HepG2 (cell line): ENCODE data around the gene PDZD7. TPM values are rescaled to one million over a fixed set of nuclear protein-coding genes. Genes with fewer than 3 reads are reported as not detected.
A peak's percentile ranks its signal among the peaks of the same experiment; 100 is the strongest.

ENCODE experiments used
- ADNP ChIP-seq: sonication (generic); formaldehyde crosslinking; IDR thresholded peaks from 2 replicates; pipeline ENCODE4 v1.4.0; 2020; ENCODE audit warnings: missing genetic modification reagents
- AGO1 ChIP-seq: fragments of 200-400 bp; formaldehyde crosslinking; IDR thresholded peaks from 2 replicates; pipeline ENCODE4 v1.6.1; 2017; ENCODE audit warnings: mild to moderate bottlenecking, low read depth, low read length, moderate library complexity; ENCODE audit not compliant: poor library complexity, severe bottlenecking
- ARHGAP35 ChIP-seq: sonication (generic); formaldehyde crosslinking; IDR thresholded peaks from 2 replicates; pipeline ENCODE4 v1.9.0; 2022; ENCODE audit warnings: mild to moderate bottlenecking, inconsistent platforms, moderate library complexity, missing genetic modification reagents, borderline replicate concordance
- BRCA1 ChIP-seq: sonication (generic); formaldehyde crosslinking; IDR thresholded peaks from 2 replicates; pipeline ENCODE4 v1.4.0; 2020; ENCODE audit warnings: missing genetic modification reagents
- KLF9 ChIP-seq: IDR thresholded peaks from 2 replicates; pipeline ENCODE4 v1.6.1; 2016; ENCODE audit warnings: low read depth
- RBAK ChIP-seq: sonication (generic); formaldehyde crosslinking; IDR thresholded peaks from 2 replicates; pipeline ENCODE4 v1.5.1; 2020; ENCODE audit warnings: mild to moderate bottlenecking, missing genetic modification reagents
- SRSF9 ChIP-seq: fragments of 200-400 bp; formaldehyde crosslinking; IDR thresholded peaks from 2 replicates; pipeline ENCODE4 v1.6.1; 2018; ENCODE audit warnings: borderline replicate concordance, mild to moderate bottlenecking, low read depth, low read length; ENCODE audit not compliant: insufficient read depth, poor library complexity, severe bottlenecking
- TBP ChIP-seq: sonication (generic); formaldehyde crosslinking; IDR thresholded peaks from 2 replicates; pipeline ENCODE4 v1.5.0; 2020; ENCODE audit warnings: missing genetic modification reagents
- TCF7L2 ChIP-seq: IDR thresholded peaks from 2 replicates; pipeline ENCODE4 v1.6.1; 2011; ENCODE audit warnings: mild to moderate bottlenecking, low read depth, low read length, moderate library complexity
- YY1 ChIP-seq: IDR thresholded peaks from 2 replicates; pipeline ENCODE4 v1.6.1; 2011; ENCODE audit warnings: low read length, low read depth, moderate library complexity, mild to moderate bottlenecking; ENCODE audit not compliant: insufficient read depth, insufficient replicate concordance
- ZNF230 ChIP-seq: sonication (generic); formaldehyde crosslinking; IDR thresholded peaks from 2 replicates; pipeline ENCODE4 v1.4.0; 2020; ENCODE audit warnings: mild to moderate bottlenecking, missing genetic modification reagents
- ZNF501 ChIP-seq: sonication (generic); formaldehyde crosslinking; IDR thresholded peaks from 2 replicates; pipeline ENCODE4 v1.5.1; 2020; ENCODE audit warnings: mild to moderate bottlenecking, moderate library complexity, missing genetic modification reagents
- ZNF773 ChIP-seq: sonication (generic); formaldehyde crosslinking; IDR thresholded peaks from 2 replicates; pipeline ENCODE4 v1.4.0; 2020; ENCODE audit warnings: missing genetic modification reagents, borderline replicate concordance
- ZNF782 ChIP-seq: sonication (generic); formaldehyde crosslinking; IDR thresholded peaks from 2 replicates; pipeline ENCODE4 v1.4.0; 2020; ENCODE audit warnings: missing genetic modification reagents, mild to moderate bottlenecking, borderline replicate concordance
- ZSCAN31 ChIP-seq: sonication (generic); formaldehyde crosslinking; IDR thresholded peaks from 2 replicates; pipeline ENCODE4 v1.5.0; 2020; ENCODE audit warnings: low read depth, mild to moderate bottlenecking, missing genetic modification reagents
- polyA plus RNA-seq, 8 experiments: library from polyadenylated mRNA; depleted of rRNA in 3 of 8; stranded (reverse) in 7 of 8; unstranded in 1 of 8; fragments of >200 nt; fragmentation: Illumina TruSeq in 4 of 8; extraction: Trizol in 4 of 8; gene quantifications; 2 replicates each; pipeline versions ENCODE4 v1.2.1 to v1.2.3, GENCODE V29; 2011 to 2016; ENCODE audit warnings: low read depth in 4 of 8, missing spikeins in 1 of 8, mixed read lengths in 1 of 8; ENCODE audit not compliant: insufficient read depth in 1 of 8
- total RNA-seq, 5 experiments: library from RNA; depleted of rRNA; stranded (reverse); fragments of >200 nt; fragmentation: Illumina TruSeq; extraction: Trizol; gene quantifications; 2 replicates each; pipeline ENCODE4 v1.2.3, GENCODE V29; 2016; ENCODE audit warnings: low read depth in 1 of 5
- TF ChIP-seq, protein P1 (sequence below): sonication (generic); formaldehyde crosslinking; IDR thresholded peaks from 2 replicates; pipeline ENCODE4 v1.8.0; 2022; ENCODE audit warnings: missing genetic modification reagents, mild to moderate bottlenecking, inconsistent platforms, borderline replicate concordance
- TF ChIP-seq, protein P2 (sequence below): sonication (generic); formaldehyde crosslinking; IDR thresholded peaks from 2 replicates; pipeline ENCODE4 v1.4.0; 2020; ENCODE audit warnings: mild to moderate bottlenecking, missing genetic modification reagents
- TF ChIP-seq, protein P3 (sequence below): sonication (generic); formaldehyde crosslinking; IDR thresholded peaks from 2 replicates; pipeline ENCODE4 v1.4.0; 2020; ENCODE audit warnings: missing genetic modification reagents, mild to moderate bottlenecking, borderline replicate concordance
- TF ChIP-seq, protein P4 (sequence below): IDR thresholded peaks from 2 replicates; pipeline ENCODE4 v1.6.1; 2016; ENCODE audit warnings: low read depth, borderline replicate concordance
- TF ChIP-seq, protein P5 (sequence below): sonication (generic); formaldehyde crosslinking; IDR thresholded peaks from 2 replicates; pipeline ENCODE4 v1.8.0; 2022; ENCODE audit warnings: mild to moderate bottlenecking, missing genetic modification reagents, borderline replicate concordance

Gene PDZD7
- total and polyA plus RNA-seq, 2 of the 13 experiments (the other 11 are each of a cell fraction or from before 2014, with no cell fraction given) = 0.58 to 0.73 TPM

DNA sequence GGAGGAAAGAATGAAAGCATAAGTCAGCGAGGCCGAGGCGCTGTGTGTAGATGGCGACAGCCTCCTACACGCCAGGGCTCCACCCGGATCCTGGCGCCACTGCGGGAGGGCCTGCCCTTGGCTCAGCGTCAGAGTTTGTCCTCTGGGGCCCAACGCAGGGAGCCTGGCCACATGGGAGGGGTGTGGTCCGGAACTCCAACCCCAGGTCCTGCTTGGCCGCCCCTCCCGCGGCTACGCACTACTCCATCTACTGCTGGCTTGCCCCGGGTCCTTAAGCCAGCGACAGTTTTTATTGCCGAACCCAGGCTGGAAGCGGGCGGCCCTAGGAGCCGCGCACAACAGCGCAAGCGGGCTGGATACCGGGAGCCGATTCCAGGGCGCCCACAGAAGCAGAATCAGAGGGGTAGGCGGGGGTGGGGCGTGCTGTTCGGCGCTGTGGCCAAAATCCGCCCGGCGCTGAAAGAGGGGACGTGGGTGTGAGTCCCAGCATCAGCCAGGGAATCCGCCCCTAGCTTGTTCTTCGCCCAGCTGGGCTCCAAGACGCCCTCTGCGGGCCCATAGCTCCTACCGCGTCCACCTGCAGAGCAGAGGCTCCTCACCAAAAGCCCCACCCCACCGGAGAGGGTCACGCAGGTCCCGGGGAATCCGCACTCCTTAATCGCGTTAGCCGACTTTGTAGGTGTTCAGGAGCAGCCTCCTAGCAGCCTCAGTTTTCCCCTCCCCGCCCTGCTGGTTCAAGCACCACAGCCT is 35.4 kb upstream of the PDZD7 start (continued):
- TF ChIP-seq, protein P1, sequence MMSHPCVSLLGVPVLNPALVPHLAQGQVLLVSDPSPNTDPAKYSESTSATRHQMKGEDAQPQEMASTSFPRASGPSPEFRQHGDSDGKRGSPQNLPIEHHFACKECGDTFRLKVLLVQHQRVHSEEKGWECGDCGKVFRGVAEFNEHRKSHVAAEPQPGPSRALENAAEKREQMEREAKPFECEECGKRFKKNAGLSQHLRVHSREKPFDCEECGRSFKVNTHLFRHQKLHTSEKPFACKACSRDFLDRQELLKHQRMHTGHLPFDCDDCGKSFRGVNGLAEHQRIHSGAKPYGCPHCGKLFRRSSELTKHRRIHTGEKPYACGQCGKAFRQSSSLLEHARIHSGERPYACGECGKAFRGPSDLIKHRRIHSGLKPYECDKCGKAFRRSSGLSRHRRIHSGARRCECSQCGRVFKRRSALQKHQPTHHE (CRISPR knock-in tag) = no peak
- TF ChIP-seq AGO1 (peak; percentile 95), ADNP (CRISPR knock-in tag) (no peak), TBP (CRISPR knock-in tag) (no peak), ZNF782 (CRISPR knock-in tag) (no peak; the same call in 1 of the 2 replicates), ZSCAN31 (CRISPR knock-in tag) (peak; percentile 75; the same call in 1 of the 2 replicates), BRCA1 (0 out of 2 replicates have a peak, but pooled peaks have one; percentile 82), ZNF230 (CRISPR knock-in tag) (peak; percentile 55; the same call in 1 of the 2 replicates), ZNF773 (CRISPR knock-in tag) (no peak), RBAK (CRISPR knock-in tag) (no peak), YY1 (peak; percentile 41), TCF7L2 (no peak), ARHGAP35 (CRISPR knock-in tag) (peak; percentile 39; the same call in 1 of the 2 replicates), KLF9 (CRISPR knock-in tag) (peak; percentile 93; the same call in 1 of the 2 replicates), SRSF9 (no peak), ZNF501 (no peak)
- TF ChIP-seq, protein P2, sequence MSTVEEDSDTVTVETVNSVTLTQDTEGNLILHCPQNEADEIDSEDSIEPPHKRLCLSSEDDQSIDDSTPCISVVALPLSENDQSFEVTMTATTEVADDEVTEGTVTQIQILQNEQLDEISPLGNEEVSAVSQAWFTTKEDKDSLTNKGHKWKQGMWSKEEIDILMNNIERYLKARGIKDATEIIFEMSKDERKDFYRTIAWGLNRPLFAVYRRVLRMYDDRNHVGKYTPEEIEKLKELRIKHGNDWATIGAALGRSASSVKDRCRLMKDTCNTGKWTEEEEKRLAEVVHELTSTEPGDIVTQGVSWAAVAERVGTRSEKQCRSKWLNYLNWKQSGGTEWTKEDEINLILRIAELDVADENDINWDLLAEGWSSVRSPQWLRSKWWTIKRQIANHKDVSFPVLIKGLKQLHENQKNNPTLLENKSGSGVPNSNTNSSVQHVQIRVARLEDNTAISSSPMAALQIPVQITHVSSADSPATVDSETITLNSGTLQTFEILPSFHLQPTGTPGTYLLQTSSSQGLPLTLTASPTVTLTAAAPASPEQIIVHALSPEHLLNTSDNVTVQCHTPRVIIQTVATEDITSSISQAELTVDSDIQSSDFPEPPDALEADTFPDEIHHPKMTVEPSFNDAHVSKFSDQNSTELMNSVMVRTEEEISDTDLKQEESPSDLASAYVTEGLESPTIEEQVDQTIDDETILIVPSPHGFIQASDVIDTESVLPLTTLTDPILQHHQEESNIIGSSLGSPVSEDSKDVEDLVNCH (CRISPR knock-in tag) = no peak
- TF ChIP-seq, protein P3, sequence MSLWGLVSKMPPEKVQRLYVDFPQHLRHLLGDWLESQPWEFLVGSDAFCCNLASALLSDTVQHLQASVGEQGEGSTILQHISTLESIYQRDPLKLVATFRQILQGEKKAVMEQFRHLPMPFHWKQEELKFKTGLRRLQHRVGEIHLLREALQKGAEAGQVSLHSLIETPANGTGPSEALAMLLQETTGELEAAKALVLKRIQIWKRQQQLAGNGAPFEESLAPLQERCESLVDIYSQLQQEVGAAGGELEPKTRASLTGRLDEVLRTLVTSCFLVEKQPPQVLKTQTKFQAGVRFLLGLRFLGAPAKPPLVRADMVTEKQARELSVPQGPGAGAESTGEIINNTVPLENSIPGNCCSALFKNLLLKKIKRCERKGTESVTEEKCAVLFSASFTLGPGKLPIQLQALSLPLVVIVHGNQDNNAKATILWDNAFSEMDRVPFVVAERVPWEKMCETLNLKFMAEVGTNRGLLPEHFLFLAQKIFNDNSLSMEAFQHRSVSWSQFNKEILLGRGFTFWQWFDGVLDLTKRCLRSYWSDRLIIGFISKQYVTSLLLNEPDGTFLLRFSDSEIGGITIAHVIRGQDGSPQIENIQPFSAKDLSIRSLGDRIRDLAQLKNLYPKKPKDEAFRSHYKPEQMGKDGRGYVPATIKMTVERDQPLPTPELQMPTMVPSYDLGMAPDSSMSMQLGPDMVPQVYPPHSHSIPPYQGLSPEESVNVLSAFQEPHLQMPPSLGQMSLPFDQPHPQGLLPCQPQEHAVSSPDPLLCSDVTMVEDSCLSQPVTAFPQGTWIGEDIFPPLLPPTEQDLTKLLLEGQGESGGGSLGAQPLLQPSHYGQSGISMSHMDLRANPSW (CRISPR knock-in tag) = peak; percentile 71; the same call in 1 of the 2 replicates
- TF ChIP-seq, protein P4, sequence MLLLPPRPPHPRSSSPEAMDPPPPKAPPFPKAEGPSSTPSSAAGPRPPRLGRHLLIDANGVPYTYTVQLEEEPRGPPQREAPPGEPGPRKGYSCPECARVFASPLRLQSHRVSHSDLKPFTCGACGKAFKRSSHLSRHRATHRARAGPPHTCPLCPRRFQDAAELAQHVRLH = no peak
- TF ChIP-seq, protein P5, sequence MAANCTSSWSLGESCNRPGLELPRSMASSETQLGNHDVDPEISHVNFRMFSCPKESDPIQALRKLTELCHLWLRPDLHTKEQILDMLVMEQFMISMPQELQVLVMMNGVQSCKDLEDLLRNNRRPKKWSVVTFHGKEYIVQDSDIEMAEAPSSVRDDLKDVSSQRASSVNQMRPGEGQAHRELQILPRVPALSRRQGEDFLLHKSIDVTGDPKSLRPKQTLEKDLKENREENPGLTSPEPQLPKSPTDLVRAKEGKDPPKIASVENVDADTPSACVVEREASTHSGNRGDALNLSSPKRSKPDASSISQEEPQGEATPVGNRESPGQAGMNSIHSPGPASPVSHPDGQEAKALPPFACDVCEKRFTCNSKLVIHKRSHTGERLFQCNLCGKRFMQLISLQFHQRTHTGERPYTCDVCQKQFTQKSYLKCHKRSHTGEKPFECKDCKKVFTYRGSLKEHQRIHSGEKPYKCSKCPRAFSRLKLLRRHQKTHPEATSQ (CRISPR knock-in tag) = no peak
